GM12891 (cell line): ENCODE results near the gene NALCN.

Experiments used
- DNase-seq: peaks from one replicate; pipeline ENCODE4 v3.0.0; 2011; ENCODE audit warnings: low spot score; ENCODE audit not compliant: insufficient read length
- FAIRE-seq: peaks from 2 replicates; lab custom pipeline; 2011; peaks lifted over from hg19 to GRCh38; lab: Jason Lieb, UNC
- PAX5 ChIP-seq: IDR thresholded peaks from 2 replicates; pipeline ENCODE4 v1.6.1; 2011; ENCODE audit warnings: low read length, moderate library complexity, mild to moderate bottlenecking; ENCODE audit not compliant: insufficient read depth, severe bottlenecking
- POLR2A ChIP-seq: IDR thresholded peaks from 2 replicates; pipeline ENCODE4 v1.6.1; 2011; ENCODE audit warnings: low read depth, low read length, control low read depth
- POLR2AphosphoS5 ChIP-seq: IDR thresholded peaks from 2 replicates; pipeline ENCODE4 v1.6.1; 2011; ENCODE audit warnings: low read depth, low read length, control low read depth
- POU2F2 ChIP-seq: IDR thresholded peaks from 2 replicates; pipeline ENCODE4 v1.6.1; 2011; ENCODE audit warnings: low read depth, mild to moderate bottlenecking, control low read depth, low read length, moderate library complexity
- SPI1 ChIP-seq: IDR thresholded peaks from 2 replicates; pipeline ENCODE4 v1.6.1; 2011; ENCODE audit warnings: low read depth, low read length, control low read depth
- TAF1 ChIP-seq: IDR thresholded peaks from 2 replicates; pipeline ENCODE4 v1.6.1; 2011; ENCODE audit warnings: low read depth, low read length, control low read depth

The NALCN gene

GRCh38 chr13:101155920-101156319, 260.4 kb downstream of the NALCN start:
- DNase-seq (no peak), FAIRE-seq (no peak)
- TF ChIP-seq TAF1 (no peak), POLR2A (no peak), PAX5 (no peak), POLR2AphosphoS5 (no peak), POU2F2 (no peak)

GRCh38 chr13:101152184-101152583, 264.1 kb downstream of the NALCN start:
- no peak for TF ChIP-seq SPI1
- TF ChIP-seq POLR2AphosphoS5, result no peak
- no peak for TF ChIP-seq POLR2A
- no peak for TF ChIP-seq TAF1
- TF ChIP-seq PAX5, result no peak
- no peak for TF ChIP-seq POU2F2
- FAIRE-seq (no peak), DNase-seq (no peak)

GRCh38 chr13:101150998-101151397, 265.3 kb downstream of the NALCN start:
- FAIRE-seq (no peak), DNase-seq (no peak)
- no peak for TF ChIP-seq SPI1
- TF ChIP-seq POLR2AphosphoS5, result no peak
- TF ChIP-seq POU2F2, result no peak

GRCh38 chr13:101149735-101150384, 266.4 kb downstream of the NALCN start:
- FAIRE-seq (no peak), DNase-seq (no peak)
- TF ChIP-seq POLR2AphosphoS5, result no peak
- TF ChIP-seq TAF1, result no peak
- no peak for TF ChIP-seq POLR2A
- no peak for TF ChIP-seq PAX5
- no peak for TF ChIP-seq POU2F2
- TF ChIP-seq SPI1, result no peak

- DNase-seq, result no peak
- FAIRE-seq, result no peak
- TF ChIP-seq SPI1 (no peak), POLR2AphosphoS5 (no peak)
Observed at GRCh38 chr13:101146101-101146898, 270.0 kb downstream of the NALCN start.

- DNase-seq, result no peak
- FAIRE-seq, result no peak
- TF ChIP-seq POU2F2, result no peak
- no peak for TF ChIP-seq POLR2AphosphoS5
- no peak for TF ChIP-seq PAX5
- TF ChIP-seq SPI1, result no peak
- TF ChIP-seq TAF1, result no peak
- TF ChIP-seq POLR2A, result no peak
Observed at GRCh38 chr13:101144808-101145419, 271.4 kb downstream of the NALCN start.

GRCh38 chr13:101140936-101141335, 275.4 kb downstream of the NALCN start:
- DNase-seq, result no peak
- FAIRE-seq, result no peak
- TF ChIP-seq POLR2AphosphoS5, result no peak
- TF ChIP-seq SPI1, result no peak
- TF ChIP-seq POLR2A, result no peak
- TF ChIP-seq PAX5, result no peak
- no peak for TF ChIP-seq POU2F2
- TF ChIP-seq TAF1, result no peak

GRCh38 chr13:101140087-101140770, 276.1 kb downstream of the NALCN start:
- TF ChIP-seq POLR2AphosphoS5 (no peak), SPI1 (no peak), POU2F2 (no peak), POLR2A (no peak), PAX5 (no peak), TAF1 (no peak)
- FAIRE-seq, result no peak
- DNase-seq, result no peak

- TF ChIP-seq TAF1 (no peak), SPI1 (no peak), PAX5 (no peak), POLR2AphosphoS5 (no peak), POU2F2 (no peak)
- no peak for FAIRE-seq
- DNase-seq, result no peak
Observed at GRCh38 chr13:101139081-101139480, 277.2 kb downstream of the NALCN start.
